K562 (cell line): Measurements from ENCODE around the gene PCNX2.

Experiments used
- HDAC6 ChIP-seq: IDR thresholded peaks from 2 replicates; pipeline ENCODE4 v1.6.1; 2012; ENCODE audit warnings: low read depth, mild to moderate bottlenecking, control low read depth, inconsistent platforms, low read length, moderate library complexity
- HNRNPLL ChIP-seq: fragments of 200-400 bp; formaldehyde crosslinking; IDR thresholded peaks from 2 replicates; pipeline ENCODE4 v1.6.1; 2017; ENCODE audit warnings: low read length, low read depth, mild to moderate bottlenecking; ENCODE audit not compliant: poor library complexity, severe bottlenecking
- POLR2AphosphoS5 ChIP-seq: IDR thresholded peaks from 2 replicates; pipeline ENCODE4 v1.6.1; 2011; ENCODE audit warnings: mild to moderate bottlenecking, low read depth, low read length, moderate library complexity; ENCODE audit not compliant: control insufficient read depth, insufficient read depth
- SAP30 ChIP-seq: fragments of 200-600 bp; sonication (generic); IDR thresholded peaks from 2 replicates; pipeline ENCODE4 v1.6.1; 2012; ENCODE audit warnings: borderline replicate concordance, low read depth, mild to moderate bottlenecking, moderate library complexity, low read length, control low read depth, inconsistent platforms; ENCODE audit not compliant: insufficient read depth, poor library complexity, severe bottlenecking
- TF ChIP-seq, protein P1 (sequence below): sonication (generic); formaldehyde crosslinking; IDR thresholded peaks from 2 replicates; pipeline ENCODE4 v1.8.0; 2023; ENCODE audit warnings: missing genetic modification reagents, mild to moderate bottlenecking, borderline replicate concordance

DNA sequence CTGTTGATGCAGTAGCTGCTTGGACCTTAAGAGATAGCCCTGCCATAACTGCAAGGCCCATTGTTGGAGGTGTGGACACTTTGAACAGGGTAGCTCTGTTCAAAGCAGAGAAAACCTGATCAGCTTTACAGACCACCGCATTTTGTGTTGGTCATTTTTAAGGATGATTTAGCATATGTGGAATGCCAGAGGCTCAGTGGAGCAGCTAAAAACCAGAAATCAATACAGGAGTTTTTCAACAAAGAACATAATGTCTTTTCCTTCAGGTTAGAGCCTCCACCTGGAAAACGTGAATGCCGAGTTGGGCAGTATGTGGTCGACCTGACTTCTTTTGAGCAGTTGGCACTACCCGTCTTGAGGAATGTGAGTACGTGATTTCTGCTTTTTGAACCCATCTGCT is 339.4 kb downstream of the PCNX2 start:
- TF ChIP-seq HDAC6 = no peak
- TF ChIP-seq, protein P1, sequence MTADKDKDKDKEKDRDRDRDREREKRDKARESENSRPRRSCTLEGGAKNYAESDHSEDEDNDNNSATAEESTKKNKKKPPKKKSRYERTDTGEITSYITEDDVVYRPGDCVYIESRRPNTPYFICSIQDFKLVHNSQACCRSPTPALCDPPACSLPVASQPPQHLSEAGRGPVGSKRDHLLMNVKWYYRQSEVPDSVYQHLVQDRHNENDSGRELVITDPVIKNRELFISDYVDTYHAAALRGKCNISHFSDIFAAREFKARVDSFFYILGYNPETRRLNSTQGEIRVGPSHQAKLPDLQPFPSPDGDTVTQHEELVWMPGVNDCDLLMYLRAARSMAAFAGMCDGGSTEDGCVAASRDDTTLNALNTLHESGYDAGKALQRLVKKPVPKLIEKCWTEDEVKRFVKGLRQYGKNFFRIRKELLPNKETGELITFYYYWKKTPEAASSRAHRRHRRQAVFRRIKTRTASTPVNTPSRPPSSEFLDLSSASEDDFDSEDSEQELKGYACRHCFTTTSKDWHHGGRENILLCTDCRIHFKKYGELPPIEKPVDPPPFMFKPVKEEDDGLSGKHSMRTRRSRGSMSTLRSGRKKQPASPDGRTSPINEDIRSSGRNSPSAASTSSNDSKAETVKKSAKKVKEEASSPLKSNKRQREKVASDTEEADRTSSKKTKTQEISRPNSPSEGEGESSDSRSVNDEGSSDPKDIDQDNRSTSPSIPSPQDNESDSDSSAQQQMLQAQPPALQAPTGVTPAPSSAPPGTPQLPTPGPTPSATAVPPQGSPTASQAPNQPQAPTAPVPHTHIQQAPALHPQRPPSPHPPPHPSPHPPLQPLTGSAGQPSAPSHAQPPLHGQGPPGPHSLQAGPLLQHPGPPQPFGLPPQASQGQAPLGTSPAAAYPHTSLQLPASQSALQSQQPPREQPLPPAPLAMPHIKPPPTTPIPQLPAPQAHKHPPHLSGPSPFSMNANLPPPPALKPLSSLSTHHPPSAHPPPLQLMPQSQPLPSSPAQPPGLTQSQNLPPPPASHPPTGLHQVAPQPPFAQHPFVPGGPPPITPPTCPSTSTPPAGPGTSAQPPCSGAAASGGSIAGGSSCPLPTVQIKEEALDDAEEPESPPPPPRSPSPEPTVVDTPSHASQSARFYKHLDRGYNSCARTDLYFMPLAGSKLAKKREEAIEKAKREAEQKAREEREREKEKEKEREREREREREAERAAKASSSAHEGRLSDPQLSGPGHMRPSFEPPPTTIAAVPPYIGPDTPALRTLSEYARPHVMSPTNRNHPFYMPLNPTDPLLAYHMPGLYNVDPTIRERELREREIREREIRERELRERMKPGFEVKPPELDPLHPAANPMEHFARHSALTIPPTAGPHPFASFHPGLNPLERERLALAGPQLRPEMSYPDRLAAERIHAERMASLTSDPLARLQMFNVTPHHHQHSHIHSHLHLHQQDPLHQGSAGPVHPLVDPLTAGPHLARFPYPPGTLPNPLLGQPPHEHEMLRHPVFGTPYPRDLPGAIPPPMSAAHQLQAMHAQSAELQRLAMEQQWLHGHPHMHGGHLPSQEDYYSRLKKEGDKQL (CRISPR knock-in tag) = no peak
- no peak for TF ChIP-seq POLR2AphosphoS5
- no peak for TF ChIP-seq HNRNPLL
- no peak for TF ChIP-seq SAP30
